Rectal smooth muscle tissue (tissue), 1 donor: ENCODE data around the gene PARD6G.

Experiments used
- H3K27ac ChIP-seq: one replicate; pipeline ENCODE4 v1.7.0; 2013; ENCODE audit warnings: low read depth, low read length, inconsistent platforms
- H3K27me3 ChIP-seq: one replicate; pipeline ENCODE4 v1.7.0; 2013; ENCODE audit warnings: low read length; ENCODE audit not compliant: control insufficient read depth, insufficient read depth
- H3K36me3 ChIP-seq: one replicate; pipeline ENCODE4 v1.7.0; 2013; ENCODE audit warnings: low read length; ENCODE audit not compliant: control insufficient read depth, insufficient read depth
- H3K4me1 ChIP-seq: one replicate; pipeline ENCODE4 v1.7.0; 2013; ENCODE audit warnings: low read length; ENCODE audit not compliant: control insufficient read depth, insufficient read depth
- H3K4me3 ChIP-seq: one replicate; pipeline ENCODE4 v1.7.0; 2013; ENCODE audit warnings: low read length
- H3K9ac ChIP-seq: one replicate; pipeline ENCODE4 v1.7.0; 2013; ENCODE audit warnings: low read length

The PARD6G gene

DNA sequence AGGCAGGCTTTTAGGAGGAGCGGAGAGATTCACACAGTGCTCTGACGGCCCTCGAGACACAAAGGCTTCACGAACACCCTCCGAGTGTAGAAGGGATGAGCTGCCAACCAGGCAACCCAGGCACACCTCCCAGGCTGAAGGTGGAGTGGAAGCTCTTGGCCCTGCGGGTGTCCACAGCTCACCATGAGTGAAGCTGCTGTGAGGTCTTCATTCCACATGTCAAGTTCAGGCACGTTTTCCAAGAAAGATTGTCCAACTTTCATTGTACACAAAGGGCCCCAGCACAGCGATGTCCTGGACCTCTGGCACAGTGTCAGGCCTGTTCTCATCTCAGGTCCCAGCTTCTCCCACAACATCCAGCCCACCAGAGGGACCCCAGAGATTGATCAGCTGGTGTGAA lies 13.4 kb downstream of the PARD6G start:
- Histone ChIP-seq H3K36me3 (no peaks in the 10 kb centered on the region), H3K27me3 (no peaks in the 10 kb centered on the region), H3K4me3 (no peak overlapping the region), H3K27ac (no peak overlapping the region), H3K4me1 (no peaks in the 10 kb centered on the region), H3K9ac (no peak overlapping the region)

DNA sequence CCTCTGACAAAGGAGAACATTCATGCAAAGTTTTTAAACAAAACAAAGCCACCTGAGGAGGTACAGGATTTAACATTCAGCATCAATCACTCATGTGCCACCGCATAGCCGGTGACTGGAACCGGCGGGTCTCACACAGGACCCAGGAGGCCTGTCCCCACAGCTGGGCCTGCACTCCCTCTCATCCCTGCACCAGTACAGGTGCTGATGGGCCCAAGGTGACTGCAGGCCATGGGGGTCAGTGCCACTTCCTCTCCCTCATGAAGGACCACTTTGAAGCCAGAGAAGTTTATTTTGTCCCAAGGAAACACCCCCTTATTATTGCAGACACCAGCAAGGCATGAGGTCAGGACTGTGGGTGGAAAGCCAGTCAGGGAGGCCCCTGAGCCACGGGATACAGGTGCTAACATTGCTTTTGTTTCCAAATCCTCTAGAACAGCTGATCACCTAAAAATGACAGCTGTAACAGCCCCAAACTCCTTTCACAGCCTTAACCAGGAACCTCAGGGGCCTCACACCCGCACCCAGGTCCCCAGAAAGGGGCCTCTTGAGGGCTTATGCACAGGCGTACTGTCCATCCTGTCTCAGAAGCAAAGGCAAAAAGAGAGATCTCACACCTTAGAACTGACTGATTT lies 14.0 kb downstream of the PARD6G start:
- no peak overlapping the region for H3K4me3 ChIP-seq
- H3K27me3 ChIP-seq = no peaks in the 10 kb centered on the region
- H3K9ac ChIP-seq = no peak overlapping the region
- no peak overlapping the region for H3K27ac ChIP-seq
- no peaks in the 10 kb centered on the region for H3K36me3 ChIP-seq
- H3K4me1 ChIP-seq = no peaks in the 10 kb centered on the region

DNA sequence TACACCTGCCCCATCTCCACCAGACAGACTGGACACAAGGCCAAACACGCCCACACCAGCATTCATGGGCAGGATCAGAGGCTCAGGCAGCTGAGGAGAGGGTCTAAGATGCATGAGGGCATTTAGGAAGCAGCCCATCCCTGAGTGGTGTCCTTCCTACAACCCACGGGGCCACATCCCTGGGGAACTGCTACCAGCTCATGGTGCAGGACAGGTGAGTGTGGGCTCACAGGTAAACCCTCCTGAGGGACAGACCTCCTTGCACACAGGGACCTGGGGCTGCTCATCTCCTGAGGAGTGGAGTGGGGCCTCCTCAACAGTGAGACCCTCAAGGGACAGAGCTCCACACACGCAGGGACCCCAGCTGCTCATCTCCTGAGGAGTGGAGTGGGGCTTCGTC lies 14.6 kb downstream of the PARD6G start:
- H3K27ac ChIP-seq = no peak overlapping the region
- H3K9ac ChIP-seq = no peak overlapping the region
- H3K4me3 ChIP-seq = no peak overlapping the region
- no peaks in the 10 kb centered on the region for H3K27me3 ChIP-seq
- no peaks in the 10 kb centered on the region for H3K4me1 ChIP-seq
- H3K36me3 ChIP-seq = no peaks in the 10 kb centered on the region

DNA sequence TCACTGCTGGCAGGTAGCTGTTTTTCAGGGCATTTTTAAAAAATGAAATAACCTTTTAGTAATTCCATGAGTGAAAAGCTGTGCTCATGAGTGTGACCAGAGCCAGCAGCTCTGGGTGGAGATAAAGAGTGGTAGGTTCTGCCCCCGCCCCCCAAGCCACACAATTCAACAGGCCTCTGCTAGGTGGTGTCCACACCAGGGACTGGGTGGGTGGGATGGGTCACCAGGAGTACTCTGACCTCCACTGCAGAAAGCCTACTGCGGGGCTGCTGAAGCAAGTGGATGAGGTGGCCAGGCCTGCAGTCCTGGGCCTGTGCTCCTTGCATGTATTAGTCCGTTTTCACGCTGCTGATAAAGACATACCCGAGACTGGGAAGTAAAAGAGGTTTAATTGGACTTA lies 15.3 kb downstream of the PARD6G start:
- Histone ChIP-seq H3K4me1 (no peaks in the 10 kb centered on the region), H3K36me3 (no peaks in the 10 kb centered on the region), H3K27ac (no peak overlapping the region), H3K4me3 (no peak overlapping the region), H3K27me3 (no peaks in the 10 kb centered on the region), H3K9ac (no peak overlapping the region)

DNA sequence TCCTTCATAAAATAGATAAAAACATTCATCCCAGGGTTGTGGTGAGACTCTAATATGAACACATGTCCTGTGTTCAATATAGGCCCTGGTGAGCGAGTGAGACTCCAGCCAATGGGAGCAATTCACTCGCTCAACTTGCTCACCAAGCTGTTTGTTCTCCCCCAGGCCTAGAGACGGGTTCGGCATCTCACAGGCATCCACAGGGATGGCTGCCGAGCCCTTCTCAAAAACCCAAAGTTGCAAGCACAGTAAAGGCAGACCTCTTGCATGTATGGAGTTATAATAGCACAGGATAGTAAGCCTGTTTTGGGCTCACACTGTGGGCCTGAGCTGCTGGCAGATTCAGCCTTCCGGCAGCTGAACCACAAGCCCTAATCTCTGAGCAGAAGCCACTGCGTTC lies 15.7 kb downstream of the PARD6G start:
- no peaks in the 10 kb centered on the region for H3K36me3 ChIP-seq
- no peak overlapping the region for H3K4me3 ChIP-seq
- H3K9ac ChIP-seq = no peak overlapping the region
- H3K27me3 ChIP-seq = no peaks in the 10 kb centered on the region
- H3K27ac ChIP-seq = no peak overlapping the region
- H3K4me1 ChIP-seq = no peaks in the 10 kb centered on the region

DNA sequence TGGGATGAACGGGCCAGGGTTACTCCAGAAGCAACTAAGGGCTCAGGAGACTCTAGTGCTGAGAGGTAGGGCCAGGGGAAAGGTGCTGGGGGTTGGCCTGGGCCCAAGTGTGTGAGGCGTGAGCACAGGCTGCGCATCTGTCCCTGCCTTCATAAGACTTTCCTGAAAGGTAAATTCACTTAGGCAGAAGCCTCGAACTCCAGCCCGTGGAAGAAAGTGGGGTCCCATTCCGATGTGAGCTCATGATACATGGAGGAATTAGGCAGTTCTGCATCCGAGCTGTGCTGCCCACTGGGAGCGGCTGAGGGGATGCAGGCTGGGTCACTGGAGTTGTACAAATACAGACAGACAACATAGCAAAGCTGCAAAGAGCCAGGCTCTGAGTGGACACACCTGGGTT lies 16.2 kb downstream of the PARD6G start:
- H3K4me3 ChIP-seq = no peak overlapping the region
- no peaks in the 10 kb centered on the region for H3K36me3 ChIP-seq
- H3K9ac ChIP-seq = no peak overlapping the region
- no peaks in the 10 kb centered on the region for H3K27me3 ChIP-seq
- no peak overlapping the region for H3K27ac ChIP-seq
- no peaks in the 10 kb centered on the region for H3K4me1 ChIP-seq

DNA sequence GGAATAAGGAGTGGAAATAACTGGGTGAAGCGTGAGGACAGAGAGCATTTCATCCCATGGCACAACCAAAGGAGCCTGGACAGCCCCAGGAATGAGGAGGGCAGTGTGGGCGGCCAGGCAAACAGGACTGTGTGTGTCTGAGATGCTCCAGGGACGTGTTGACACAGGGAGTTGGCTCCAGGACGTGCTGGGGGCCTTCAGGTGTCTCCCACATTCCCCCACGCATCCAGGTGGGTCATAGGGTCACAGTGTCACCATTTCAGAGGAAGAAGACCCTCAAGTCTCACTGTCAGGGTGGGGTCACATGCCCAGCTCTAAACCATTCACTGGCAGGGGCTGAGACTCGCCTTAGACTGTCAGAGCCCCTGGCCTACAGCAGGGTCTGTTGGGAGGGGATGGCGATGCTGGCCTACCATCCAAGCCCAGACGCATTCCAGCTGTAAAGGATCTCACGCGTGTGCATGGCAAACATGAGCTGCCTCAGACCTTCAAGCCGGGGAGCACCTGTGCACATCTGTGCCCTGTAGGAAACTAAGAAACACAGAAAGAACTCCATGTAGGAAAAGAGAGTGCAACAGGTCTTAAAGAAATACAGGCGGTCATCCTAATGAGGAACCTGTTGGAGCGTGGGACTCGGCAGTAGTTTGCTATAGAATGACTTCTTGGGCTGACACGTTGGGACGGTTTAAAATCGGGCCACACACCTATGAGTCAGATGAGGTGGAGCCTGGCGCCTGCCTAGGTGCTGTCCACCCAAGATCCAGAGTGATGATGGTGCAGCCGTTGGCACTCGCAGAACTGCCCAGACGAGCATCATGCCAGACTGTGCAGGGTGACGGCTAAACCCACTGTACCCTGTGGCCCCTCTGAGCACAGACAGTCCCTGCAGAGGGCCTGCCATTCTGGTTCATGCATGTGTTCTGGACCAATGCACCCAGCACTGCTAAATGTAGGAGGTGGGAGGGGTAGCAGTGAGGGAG lies 17.3 kb downstream of the PARD6G start:
- no peak overlapping the region for H3K27ac ChIP-seq
- H3K27me3 ChIP-seq = no peaks in the 10 kb centered on the region
- H3K4me3 ChIP-seq = no peak overlapping the region
- H3K9ac ChIP-seq = no peak overlapping the region
- H3K36me3 ChIP-seq = no peaks in the 10 kb centered on the region
- no peaks in the 10 kb centered on the region for H3K4me1 ChIP-seq

DNA sequence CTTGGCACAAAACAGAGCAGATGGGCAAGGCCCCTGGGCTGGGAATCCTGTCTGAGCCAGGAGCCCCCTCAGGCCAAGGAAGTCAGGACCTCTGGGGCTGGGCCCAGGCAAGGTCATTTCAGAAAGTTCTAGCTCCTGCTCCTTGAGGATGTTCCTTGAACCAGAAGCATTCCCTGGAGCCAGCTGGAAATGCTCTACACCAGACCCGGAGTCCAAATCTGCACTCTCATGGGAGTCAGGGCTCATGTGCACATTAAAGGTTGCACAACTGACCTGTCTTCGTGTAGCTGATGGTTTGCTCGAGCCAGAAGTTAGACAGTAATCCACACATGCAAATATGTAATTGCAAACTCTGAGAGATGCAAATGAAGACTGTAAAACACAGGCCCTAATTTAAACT lies 18.0 kb downstream of the PARD6G start:
- H3K4me1 ChIP-seq = no peaks in the 10 kb centered on the region
- H3K36me3 ChIP-seq = no peaks in the 10 kb centered on the region
- no peak overlapping the region for H3K9ac ChIP-seq
- H3K27ac ChIP-seq = no peak overlapping the region
- H3K4me3 ChIP-seq = no peak overlapping the region
- no peaks in the 10 kb centered on the region for H3K27me3 ChIP-seq

DNA sequence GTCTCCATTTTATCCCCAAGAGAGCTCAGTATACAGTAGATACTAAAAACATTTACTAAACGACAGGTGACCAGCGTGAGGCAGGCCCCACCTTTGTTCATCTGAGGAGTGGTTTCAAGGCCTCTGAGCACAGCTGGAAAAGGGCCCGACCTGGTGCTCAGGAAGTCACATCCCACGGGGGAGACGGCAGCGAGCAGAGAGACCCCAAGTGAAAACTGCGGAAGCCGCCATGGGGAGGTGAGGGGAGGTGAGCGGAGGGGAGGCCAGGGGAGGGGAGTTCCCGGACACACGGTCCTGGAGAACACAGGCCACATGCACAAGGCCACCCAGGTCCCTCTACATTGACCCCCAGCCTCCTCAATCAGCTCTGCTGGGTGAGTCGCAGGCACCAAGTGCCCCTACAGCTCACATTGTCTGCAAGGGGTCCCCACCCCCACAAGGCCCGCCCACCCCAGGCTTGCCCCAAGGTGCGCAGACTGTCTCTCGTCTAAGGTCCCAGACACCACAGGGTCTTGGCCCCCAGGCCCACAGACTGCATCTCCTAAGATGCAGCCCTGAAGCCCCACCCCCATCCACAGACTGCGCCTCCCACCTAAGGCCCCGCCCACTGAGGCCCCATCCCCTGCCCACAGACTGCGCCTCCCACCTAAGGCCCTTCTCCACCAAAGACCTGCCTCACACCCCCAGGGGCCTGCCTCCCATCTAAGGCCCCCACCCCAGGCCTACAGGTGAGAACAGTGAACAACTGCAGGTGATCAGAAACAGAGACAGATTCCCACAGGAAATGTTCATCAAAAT lies 19.1 kb downstream of the PARD6G start:
- Histone ChIP-seq H3K36me3 (no peaks in the 10 kb centered on the region), H3K4me3 (no peak overlapping the region), H3K27me3 (no peaks in the 10 kb centered on the region), H3K9ac (no peak overlapping the region), H3K27ac (no peak overlapping the region), H3K4me1 (no peaks in the 10 kb centered on the region)

DNA sequence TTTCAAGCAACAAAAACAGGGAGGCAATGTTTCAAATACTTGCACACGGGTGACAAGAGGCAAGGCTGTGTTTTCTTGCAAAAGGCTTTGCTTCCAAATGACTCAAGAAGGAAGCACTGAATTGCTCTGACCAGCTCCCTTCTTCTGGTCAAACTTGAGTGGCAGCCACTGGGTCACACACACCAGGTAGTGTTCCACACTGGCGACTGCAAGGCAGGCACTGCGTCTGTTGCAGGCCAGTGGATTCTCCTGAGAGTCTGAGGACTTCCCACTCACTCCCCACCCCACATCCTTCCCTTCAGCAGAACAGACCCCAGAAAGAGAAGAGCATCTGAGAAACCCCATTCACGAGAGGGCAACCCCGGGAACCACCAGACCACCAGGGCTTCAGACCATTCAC lies 19.8 kb downstream of the PARD6G start:
- H3K27ac ChIP-seq = no peak overlapping the region
- no peak overlapping the region for H3K9ac ChIP-seq
- H3K36me3 ChIP-seq = no peaks in the 10 kb centered on the region
- no peaks in the 10 kb centered on the region for H3K27me3 ChIP-seq
- no peaks in the 10 kb centered on the region for H3K4me1 ChIP-seq
- H3K4me3 ChIP-seq = no peak overlapping the region

DNA sequence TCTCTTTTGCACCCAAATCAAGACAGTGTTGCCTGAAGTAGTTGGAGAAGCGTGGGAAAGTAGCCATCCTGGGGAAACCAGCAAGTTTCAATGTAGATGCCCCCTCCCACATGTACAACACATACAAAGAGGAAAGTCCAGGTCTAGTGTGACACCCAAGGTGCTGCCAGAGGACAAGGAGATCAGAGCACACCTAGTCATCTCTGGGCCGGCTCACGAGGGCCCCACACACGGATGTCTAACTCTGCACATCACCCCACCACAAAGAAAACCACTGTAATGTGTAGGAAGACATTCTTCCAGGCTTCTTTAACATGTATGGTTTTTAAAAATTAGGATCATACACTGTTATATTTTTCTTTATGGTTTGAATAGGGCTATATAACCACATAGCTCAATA lies 21.6 kb downstream of the PARD6G start:
- Histone ChIP-seq H3K4me3 (no peak overlapping the region), H3K4me1 (no peaks in the 10 kb centered on the region), H3K27me3 (no peaks in the 10 kb centered on the region), H3K36me3 (no peaks in the 10 kb centered on the region), H3K9ac (no peak overlapping the region), H3K27ac (no peak overlapping the region)

DNA sequence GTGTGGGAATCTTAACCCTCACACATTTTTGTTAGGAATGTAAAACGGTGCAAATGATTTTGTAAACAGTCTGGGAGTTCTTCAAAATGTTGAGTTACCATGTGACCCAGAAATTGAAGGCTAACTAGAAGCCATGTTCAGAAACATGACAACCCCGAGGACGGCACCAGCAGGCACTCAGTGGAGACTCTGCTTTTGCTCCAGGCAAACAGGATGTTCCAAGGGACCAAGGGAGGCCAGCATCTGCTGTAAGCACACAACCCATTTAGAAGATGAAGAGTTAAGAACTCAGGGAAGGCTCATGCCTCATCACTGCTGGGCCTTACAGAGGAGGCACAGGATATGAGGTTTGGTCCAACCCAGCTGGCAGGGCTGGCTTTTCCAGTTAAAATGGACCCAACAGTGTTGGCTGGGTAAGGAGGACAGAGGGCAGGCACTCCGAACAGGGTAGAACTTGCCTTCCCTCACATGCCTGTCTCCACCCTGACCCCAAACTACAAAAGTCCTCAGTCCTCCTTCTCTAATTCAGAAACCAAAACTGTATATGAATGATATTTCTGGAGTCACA lies 23.6 kb downstream of the PARD6G start:
- Histone ChIP-seq H3K9ac (no peak overlapping the region), H3K27ac (no peak overlapping the region), H3K36me3 (no peaks in the 10 kb centered on the region), H3K4me1 (no peaks in the 10 kb centered on the region), H3K27me3 (no peaks in the 10 kb centered on the region), H3K4me3 (no peak overlapping the region)
